Measurements from ENCODE around the gene WDR54. TPM values are rescaled to one million over a fixed set of nuclear protein-coding genes. Genes with fewer than 3 reads are reported as not detected.

The WDR54 gene
- total RNA-seq, 1 experiment from 2014 or later, result 27.7 TPM

DNA sequence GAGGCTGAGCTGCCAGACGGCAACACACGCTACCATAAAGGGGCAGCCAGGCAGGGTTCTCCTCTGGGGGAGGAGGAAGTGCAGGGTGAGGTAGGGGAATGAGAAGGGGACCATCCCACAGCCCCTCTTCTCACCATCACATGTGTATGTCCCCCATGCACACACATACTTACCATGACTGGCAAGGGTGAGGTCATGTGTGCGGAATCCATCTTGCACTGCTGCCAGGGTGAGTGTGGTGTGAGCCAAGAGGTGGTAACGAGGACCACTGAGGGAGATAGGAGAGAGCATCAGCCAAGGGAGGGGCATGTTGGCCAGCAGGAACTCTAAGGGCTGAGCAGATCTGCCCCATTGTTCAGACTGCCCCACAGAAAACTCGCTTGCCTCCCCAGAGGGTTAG, 7.1 kb downstream of the WDR54 start:
- POLR2A ChIA-PET, result interaction anchor here (0.7 kb wide), 1 partner anchor 152 kb away, joined by 4 read pairs; no protein-coding TSS in a partner anchor
- CTCF ChIA-PET, result no interaction called here
- Histone ChIP-seq H3K4me1 (ENCODE audit: control insufficient read depth, insufficient read depth, low read length) (peaks cover 3% of the 10 kb centered on the region; the same call in 1 of the 2 replicates), H3K4me3 (ENCODE audit: low read depth in 2 of 2, low read length in 2 of 2) (no peak overlapping the region), H3K27me3 (ENCODE audit: control insufficient read depth, insufficient read depth, low read length) (no peaks in the 10 kb centered on the region), H3K27ac (ENCODE audit: low read length) (no peak overlapping the region), H3K9me3 (ENCODE audit: control insufficient read depth, insufficient read depth, low read depth, low read length) (no peaks in the 10 kb centered on the region), H3K36me3 (ENCODE audit: control insufficient read depth, insufficient read depth, low read length) (peaks cover 7% of the 10 kb centered on the region)
- no TSS peak for BruUV-seq (replicated peaks)
- no peak for ATAC-seq
- in situ Hi-C loops (cut with HindIII; ENCODE audit: low pct_unique_long_range_greater_than_20kb, low sequenced_read_pairs) (no loop called here), intact Hi-C loops (cut with micrococcal nuclease; ENCODE audit: unreplicated experiment) (no loop called here)
- no peak for TF ChIP-seq CTCF (IDR thresholded peaks at IDR 0.05)
- DNase-seq (ENCODE audit: low read depth, low spot score), result no peak

GRCh38 chr2:74429487-74430451, 8.2 kb downstream of the WDR54 start:
- no peak for TF ChIP-seq REST (IDR thresholded peaks at IDR 0.05; ENCODE audit: insufficient read depth in 1 of 2, low read depth in 2 of 2, low read length in 1 of 2)
- TF ChIP-seq TCF7L2 (IDR thresholded peaks at IDR 0.05; ENCODE audit: low read depth, low read length), result no peak
- no peak for TF ChIP-seq POLR2AphosphoS5 (IDR thresholded peaks at IDR 0.05; ENCODE audit: low read depth, low read length)
- TF ChIP-seq SIN3A (IDR thresholded peaks at IDR 0.05; ENCODE audit: borderline replicate concordance, insufficient read depth, low read depth, low read length), result no peak
- ChIA-PET POLR2A (no interaction called here), CTCF (interaction anchor here (0.7 kb wide), 1 partner anchor 26 kb away, joined by 3 read pairs; no protein-coding TSS in a partner anchor)
- in situ Hi-C loops (cut with HindIII; ENCODE audit: low pct_unique_long_range_greater_than_20kb, low sequenced_read_pairs), result no loop called here
- Histone ChIP-seq H3K27me3 (ENCODE audit: control insufficient read depth, insufficient read depth, low read length) (no peaks in the 10 kb centered on the region), H3K27ac (ENCODE audit: low read length) (no peak overlapping the region), H3K4me1 (ENCODE audit: control insufficient read depth, insufficient read depth, low read length) (peaks cover 3% of the 10 kb centered on the region; the same call in 1 of the 2 replicates), H3K36me3 (ENCODE audit: control insufficient read depth, insufficient read depth, low read length) (peaks cover 7% of the 10 kb centered on the region), H3K4me3 (ENCODE audit: low read depth in 2 of 2, low read length in 2 of 2) (no peak overlapping the region), H3K9me3 (ENCODE audit: control insufficient read depth, insufficient read depth, low read depth, low read length) (no peaks in the 10 kb centered on the region)
- no TSS peak for BruUV-seq (replicated peaks)
- DNase-seq (ENCODE audit: low read depth, low spot score) (no peak), ATAC-seq (no peak)
- intact Hi-C loops (cut with micrococcal nuclease; ENCODE audit: unreplicated experiment), result no loop called here

GRCh38 chr2:74430502-74430901, 9.0 kb downstream of the WDR54 start:
- DNase-seq (ENCODE audit: low read depth, low spot score), result no peak
- no peak for ATAC-seq
- CTCF ChIA-PET, result interaction anchor here (0.7 kb wide), 1 partner anchor 25 kb away, joined by 3 read pairs; no protein-coding TSS in a partner anchor
- H3K4me3 ChIP-seq (ENCODE audit: low read depth in 2 of 2, low read length in 2 of 2), result no peak overlapping the region
- H3K27ac ChIP-seq (ENCODE audit: low read length), result no peak overlapping the region
- intact Hi-C loops (cut with micrococcal nuclease; ENCODE audit: unreplicated experiment) (no loop called here), in situ Hi-C loops (cut with HindIII; ENCODE audit: low pct_unique_long_range_greater_than_20kb, low sequenced_read_pairs) (no loop called here)
- BruUV-seq (replicated peaks), result no TSS peak
- POLR2A ChIA-PET, result no interaction called here
- TF ChIP-seq SIN3A (IDR thresholded peaks at IDR 0.05; ENCODE audit: borderline replicate concordance, insufficient read depth, low read depth, low read length), result no peak
- no peak for TF ChIP-seq REST (IDR thresholded peaks at IDR 0.05; ENCODE audit: insufficient read depth in 1 of 2, low read depth in 2 of 2, low read length in 1 of 2)
- TF ChIP-seq POLR2AphosphoS5 (IDR thresholded peaks at IDR 0.05; ENCODE audit: low read depth, low read length), result no peak
- no peak for TF ChIP-seq CTCF (IDR thresholded peaks at IDR 0.05)
- no peak for TF ChIP-seq TCF7L2 (IDR thresholded peaks at IDR 0.05; ENCODE audit: low read depth, low read length)
- peaks cover 3% of the 10 kb centered on the region; the same call in 1 of the 2 replicates for H3K4me1 ChIP-seq (ENCODE audit: control insufficient read depth, insufficient read depth, low read length)
- no peaks in the 10 kb centered on the region for H3K27me3 ChIP-seq (ENCODE audit: control insufficient read depth, insufficient read depth, low read length)
- H3K36me3 ChIP-seq (ENCODE audit: control insufficient read depth, insufficient read depth, low read length), result peaks cover 7% of the 10 kb centered on the region
- no peaks in the 10 kb centered on the region for H3K9me3 ChIP-seq (ENCODE audit: control insufficient read depth, insufficient read depth, low read depth, low read length)
